Activated T-cell treated with anti-CD3 and anti-CD28 coated beads, Interleukin-2, amount 50 U/mL, for 72 hours (primary cell): Measurements from ENCODE around the gene PCDH17. TPM values are rescaled to one million over a fixed set of nuclear protein-coding genes. Genes with fewer than 3 reads are reported as not detected.
A peak's percentile ranks its signal among the peaks of the same experiment; 100 is the strongest.

Source experiments
- ATAC-seq, 2 donors: fragments of 150-1000 bp; cut with Tn5 transposase; replicated peaks in 1 of 2; 2 replicates each; pipeline ENCODE4 v1.10.0; 2021; ENCODE audit warnings: moderate library complexity in 2 of 2, mild to moderate bottlenecking in 1 of 2
- DNase-seq, 2 donors: peaks; one replicate each; pipeline ENCODE4 v3.0.0; 2021 to 2022; ENCODE audit warnings: mixed read lengths in 1 of 2
- H3K27ac Mint-ChIP-seq: one replicate; pipeline ENCODE4 v1.8.0; 2022; ENCODE audit warnings: mild to moderate bottlenecking, moderate library complexity, mixed read lengths
- H3K27me3 Mint-ChIP-seq: one replicate; pipeline ENCODE4 v1.8.0; 2022; ENCODE audit warnings: low read depth, mixed read lengths
- H3K36me3 Mint-ChIP-seq, 2 donors: one replicate each; pipeline ENCODE4 v1.8.0; 2022; ENCODE audit warnings: mixed read lengths in 2 of 2, mild to moderate bottlenecking in 1 of 2; ENCODE audit not compliant: insufficient read depth in 2 of 2
- H3K4me1 Mint-ChIP-seq: one replicate; pipeline ENCODE4 v1.8.0; 2022; ENCODE audit warnings: low read depth, mixed read lengths
- H3K4me3 Mint-ChIP-seq, 2 donors: one replicate each; pipeline ENCODE4 v1.8.0; 2022; ENCODE audit warnings: mild to moderate bottlenecking in 2 of 2, mixed read lengths in 2 of 2, moderate library complexity in 2 of 2
- H3K9me3 Mint-ChIP-seq, 2 donors: one replicate each; pipeline ENCODE4 v1.8.0; 2022; ENCODE audit warnings: mixed read lengths in 2 of 2
- total RNA-seq, 2 donors: library from RNA; stranded (reverse); gene quantifications; one replicate each; pipeline ENCODE4 v1.2.3, GENCODE V29; 2022

PCDH17 gene, protein sequence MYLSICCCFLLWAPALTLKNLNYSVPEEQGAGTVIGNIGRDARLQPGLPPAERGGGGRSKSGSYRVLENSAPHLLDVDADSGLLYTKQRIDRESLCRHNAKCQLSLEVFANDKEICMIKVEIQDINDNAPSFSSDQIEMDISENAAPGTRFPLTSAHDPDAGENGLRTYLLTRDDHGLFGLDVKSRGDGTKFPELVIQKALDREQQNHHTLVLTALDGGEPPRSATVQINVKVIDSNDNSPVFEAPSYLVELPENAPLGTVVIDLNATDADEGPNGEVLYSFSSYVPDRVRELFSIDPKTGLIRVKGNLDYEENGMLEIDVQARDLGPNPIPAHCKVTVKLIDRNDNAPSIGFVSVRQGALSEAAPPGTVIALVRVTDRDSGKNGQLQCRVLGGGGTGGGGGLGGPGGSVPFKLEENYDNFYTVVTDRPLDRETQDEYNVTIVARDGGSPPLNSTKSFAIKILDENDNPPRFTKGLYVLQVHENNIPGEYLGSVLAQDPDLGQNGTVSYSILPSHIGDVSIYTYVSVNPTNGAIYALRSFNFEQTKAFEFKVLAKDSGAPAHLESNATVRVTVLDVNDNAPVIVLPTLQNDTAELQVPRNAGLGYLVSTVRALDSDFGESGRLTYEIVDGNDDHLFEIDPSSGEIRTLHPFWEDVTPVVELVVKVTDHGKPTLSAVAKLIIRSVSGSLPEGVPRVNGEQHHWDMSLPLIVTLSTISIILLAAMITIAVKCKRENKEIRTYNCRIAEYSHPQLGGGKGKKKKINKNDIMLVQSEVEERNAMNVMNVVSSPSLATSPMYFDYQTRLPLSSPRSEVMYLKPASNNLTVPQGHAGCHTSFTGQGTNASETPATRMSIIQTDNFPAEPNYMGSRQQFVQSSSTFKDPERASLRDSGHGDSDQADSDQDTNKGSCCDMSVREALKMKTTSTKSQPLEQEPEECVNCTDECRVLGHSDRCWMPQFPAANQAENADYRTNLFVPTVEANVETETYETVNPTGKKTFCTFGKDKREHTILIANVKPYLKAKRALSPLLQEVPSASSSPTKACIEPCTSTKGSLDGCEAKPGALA (N-terminal part only)
- under 1 TPM in 1 of 2 donors, not detected in 1; 0.07 TPM for total RNA-seq

DNA sequence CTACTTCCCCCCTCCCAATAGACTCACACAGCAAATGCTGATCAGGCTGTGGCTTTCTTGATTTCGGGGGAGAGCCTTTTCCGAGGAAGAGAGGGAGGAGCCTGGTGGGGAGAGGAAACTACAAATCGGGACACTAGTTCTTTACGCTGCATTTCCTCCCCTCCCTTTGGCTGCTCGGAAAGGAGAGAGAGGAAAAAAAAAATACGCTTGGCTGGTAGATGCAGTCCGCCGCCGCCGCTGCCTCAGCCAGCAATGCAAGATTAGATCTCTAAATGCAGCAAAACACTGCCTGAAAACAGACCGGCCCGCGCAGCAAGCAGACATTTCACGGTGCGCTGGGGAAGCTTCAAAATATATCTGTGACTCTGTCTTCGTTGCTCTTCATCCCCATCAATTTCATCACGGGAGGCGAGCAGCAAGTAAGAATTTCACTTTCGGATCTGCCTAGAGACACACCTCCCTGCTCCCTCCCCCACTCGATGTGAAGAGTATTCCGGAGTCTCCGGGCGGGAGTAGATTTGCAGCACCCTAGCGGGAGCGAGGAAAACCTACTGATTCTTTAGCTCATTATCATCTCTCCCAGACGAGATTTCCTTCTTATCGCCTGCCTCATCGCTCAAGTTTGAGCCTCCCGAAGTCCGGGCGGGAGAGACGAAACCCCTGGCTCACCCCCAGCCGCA is at the start of gene PCDH17:
TSS of gene PCDH17 (plus strand) at position 149 of the 680 bp plus-strand sequence. CDS start 803 bp downstream, outside the sequence.
- ATAC-seq (no peak), DNase-seq (no peak)
- peak within 1 kb of the TSS; percentile 33 for H3K27ac Mint-ChIP-seq
- peaks cover 66% of the 10 kb centered on the region for H3K27me3 Mint-ChIP-seq
- peak within 1 kb of the TSS; percentile 83 to 91 for H3K4me3 Mint-ChIP-seq
- peaks cover 10 to 15% of the 10 kb centered on the region in 2 donors for H3K36me3 Mint-ChIP-seq
- peaks cover 32% of the 10 kb centered on the region for H3K4me1 Mint-ChIP-seq
- peaks cover 0 to 2% of the 10 kb centered on the region in 2 donors for H3K9me3 Mint-ChIP-seq

DNA sequence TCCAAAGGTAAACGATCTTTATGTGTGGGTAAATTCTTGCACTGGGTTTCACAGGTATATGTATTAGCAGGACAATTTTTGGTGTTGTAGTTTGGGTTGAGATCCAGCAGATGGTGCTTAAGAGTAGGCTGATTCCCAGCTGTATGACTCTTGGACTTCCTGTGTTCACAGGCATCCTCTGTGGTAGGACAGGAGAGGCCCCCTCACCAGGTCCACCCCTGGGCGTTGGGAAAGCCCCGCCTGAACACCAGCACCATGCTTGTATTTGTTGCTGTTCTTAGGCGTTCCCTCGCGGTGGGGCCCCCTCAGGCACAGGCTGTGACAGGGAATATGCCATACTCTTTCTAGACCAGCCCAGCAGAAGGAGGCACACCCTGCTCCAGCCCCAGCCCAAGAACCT is 49.5 kb upstream of the PCDH17 start:
- no peak overlapping the region for H3K4me3 Mint-ChIP-seq
- no peak overlapping the region for H3K27ac Mint-ChIP-seq
- no peak for DNase-seq
- peaks cover 0 to 1% of the 10 kb centered on the region in 2 donors for H3K36me3 Mint-ChIP-seq
- H3K9me3 Mint-ChIP-seq = peaks cover 14 to 17% of the 10 kb centered on the region in 2 donors
- no peaks in the 10 kb centered on the region for H3K27me3 Mint-ChIP-seq
- no peaks in the 10 kb centered on the region for H3K4me1 Mint-ChIP-seq
- ATAC-seq = no peak

DNA sequence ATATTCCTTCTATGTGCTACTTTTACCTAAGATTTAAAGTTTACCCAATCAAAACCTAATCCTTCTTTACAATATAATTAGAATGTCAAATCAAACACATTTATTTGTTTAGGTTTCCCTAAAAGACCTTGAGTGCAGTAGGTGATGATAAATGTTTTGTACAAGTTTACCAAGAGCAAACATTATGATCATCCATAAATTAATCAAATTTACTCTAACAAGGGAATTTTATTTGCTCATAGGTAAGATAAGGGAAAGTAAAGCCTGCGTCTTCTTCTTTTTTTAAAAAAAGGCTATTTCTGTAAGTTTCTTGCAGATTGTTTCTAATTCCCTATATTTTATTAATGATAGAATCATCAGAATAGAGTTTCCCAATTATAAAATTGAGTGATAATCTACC is 48.0 kb upstream of the PCDH17 start:
- Mint-ChIP-seq H3K27ac (no peak overlapping the region), H3K9me3 (peaks cover 10 to 13% of the 10 kb centered on the region in 2 donors), H3K36me3 (peaks cover 0 to 1% of the 10 kb centered on the region in 2 donors), H3K4me3 (no peak overlapping the region), H3K27me3 (no peaks in the 10 kb centered on the region), H3K4me1 (no peaks in the 10 kb centered on the region)
- DNase-seq = no peak
- no peak for ATAC-seq

DNA sequence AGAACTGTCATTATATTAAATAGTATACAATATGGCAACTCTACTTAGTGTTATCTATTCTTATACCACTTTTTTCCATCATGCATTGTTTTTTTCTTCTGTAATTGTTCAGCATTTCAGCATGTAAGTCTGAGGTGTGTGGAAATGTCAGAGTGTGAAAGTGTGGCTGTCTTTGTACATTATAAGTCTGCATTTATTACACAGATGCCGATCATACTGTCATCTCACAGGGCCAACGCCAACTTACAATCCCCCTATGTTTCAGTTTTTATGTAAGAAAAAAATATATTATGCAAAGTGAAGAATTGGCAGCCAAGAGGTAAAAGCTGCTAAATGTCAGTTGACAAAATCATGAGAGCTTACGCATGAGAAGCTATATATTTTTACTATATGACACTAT is 42.9 kb upstream of the PCDH17 start:
- ATAC-seq (no peak), DNase-seq (no peak)
- Mint-ChIP-seq H3K36me3 (peaks cover 0 to 2% of the 10 kb centered on the region in 2 donors), H3K4me1 (no peaks in the 10 kb centered on the region), H3K27ac (no peak overlapping the region), H3K9me3 (peaks cover 3 to 5% of the 10 kb centered on the region in 2 donors), H3K4me3 (no peak overlapping the region), H3K27me3 (no peaks in the 10 kb centered on the region)

DNA sequence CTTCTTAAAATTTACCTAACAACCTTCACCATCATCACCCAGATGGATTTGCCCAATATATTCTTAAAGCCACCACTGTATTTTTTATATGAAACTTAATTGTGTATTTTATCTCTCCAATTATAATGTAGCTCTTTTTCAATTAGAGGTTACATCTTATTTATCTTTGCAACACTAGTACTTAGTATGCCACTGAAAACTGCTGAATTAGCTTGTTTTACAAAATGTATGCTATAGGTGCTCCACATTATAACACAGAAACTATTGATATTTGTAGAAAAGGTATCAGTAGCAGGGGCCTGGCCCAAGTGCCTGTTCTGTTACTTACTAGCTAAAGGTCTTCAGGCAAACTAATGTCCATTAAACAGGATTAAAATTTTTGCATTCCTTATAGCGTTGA is 35.8 kb upstream of the PCDH17 start:
- ATAC-seq = no peak
- no peak overlapping the region for H3K4me3 Mint-ChIP-seq
- DNase-seq = no peak
- H3K4me1 Mint-ChIP-seq = no peaks in the 10 kb centered on the region
- H3K36me3 Mint-ChIP-seq = peaks cover 0 to 2% of the 10 kb centered on the region in 2 donors
- H3K27me3 Mint-ChIP-seq = no peaks in the 10 kb centered on the region
- H3K27ac Mint-ChIP-seq = no peak overlapping the region
- H3K9me3 Mint-ChIP-seq = peaks cover 0 to 10% of the 10 kb centered on the region in 2 donors

DNA sequence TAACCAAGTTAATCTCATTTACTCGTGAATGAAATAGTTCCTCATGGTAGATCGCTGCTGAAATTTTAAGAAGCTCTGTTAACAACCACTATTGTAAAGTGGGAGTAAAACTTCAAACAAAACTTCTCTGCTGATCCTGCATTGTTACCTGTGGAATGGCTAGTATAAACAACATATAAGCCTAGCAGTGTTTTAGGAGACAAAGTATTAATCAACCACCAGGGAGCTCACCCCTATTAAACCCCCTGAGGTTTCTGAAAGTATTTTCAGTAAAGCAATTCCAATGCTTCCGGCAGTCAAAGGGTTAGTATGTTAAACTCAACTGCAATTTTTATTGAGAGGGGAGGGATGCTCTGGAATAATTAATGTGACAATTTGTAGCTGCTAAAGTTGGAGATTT is 30.0 kb upstream of the PCDH17 start:
- peaks cover 1 to 8% of the 10 kb centered on the region in 2 donors for H3K9me3 Mint-ChIP-seq
- H3K27me3 Mint-ChIP-seq = no peaks in the 10 kb centered on the region
- no peak for DNase-seq
- no peak overlapping the region for H3K27ac Mint-ChIP-seq
- no peaks in the 10 kb centered on the region for H3K4me1 Mint-ChIP-seq
- ATAC-seq = no peak
- no peak overlapping the region for H3K4me3 Mint-ChIP-seq
- peaks cover 0 to 2% of the 10 kb centered on the region in 2 donors for H3K36me3 Mint-ChIP-seq

DNA sequence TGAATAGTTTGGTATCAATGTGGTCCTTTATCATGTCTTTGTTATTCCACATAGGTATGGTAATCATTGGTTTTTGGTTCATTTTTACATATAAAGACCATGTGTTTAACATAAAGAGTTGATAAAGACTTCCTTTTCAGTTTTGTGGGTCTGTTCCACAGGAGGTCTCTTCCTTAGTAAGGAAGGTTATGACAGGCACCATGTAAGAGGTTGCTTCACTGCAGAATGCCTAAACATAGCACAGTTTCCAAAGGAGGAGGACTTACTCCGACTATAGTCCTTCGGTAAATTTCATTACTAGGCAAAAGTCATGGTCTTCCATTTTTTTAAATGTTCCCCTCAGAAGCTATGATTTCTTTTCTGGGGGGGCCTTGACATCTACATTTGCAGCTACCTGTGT is 27.1 kb upstream of the PCDH17 start:
- Mint-ChIP-seq H3K27ac (no peak overlapping the region), H3K4me1 (no peaks in the 10 kb centered on the region), H3K36me3 (peaks cover 0 to 2% of the 10 kb centered on the region in 2 donors), H3K4me3 (no peak overlapping the region), H3K9me3 (peaks cover 1 to 2% of the 10 kb centered on the region in 2 donors), H3K27me3 (no peaks in the 10 kb centered on the region)
- DNase-seq (no peak), ATAC-seq (no peak)

DNA sequence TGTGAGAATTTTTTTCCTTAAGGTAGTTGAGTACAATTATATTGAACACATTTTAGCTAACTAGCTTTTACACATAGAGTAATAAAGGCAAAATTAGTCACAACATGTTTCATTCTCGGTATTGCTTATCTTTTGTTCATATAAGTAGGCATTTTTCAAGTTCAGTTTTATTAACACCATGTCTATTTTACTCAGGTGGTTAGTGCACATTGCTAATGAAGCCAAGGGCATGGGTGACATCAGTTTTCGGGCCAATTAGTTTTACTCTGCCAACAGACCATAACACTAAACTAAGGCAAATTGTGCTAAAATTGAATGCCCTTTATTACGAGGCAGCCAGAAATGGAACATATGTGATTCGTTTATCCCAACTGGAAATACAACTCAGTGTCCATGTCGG is 19.6 kb upstream of the PCDH17 start:
- no peak for ATAC-seq
- Mint-ChIP-seq H3K4me1 (no peaks in the 10 kb centered on the region), H3K9me3 (no peaks in the 10 kb centered on the region), H3K27me3 (no peaks in the 10 kb centered on the region), H3K4me3 (no peak overlapping the region), H3K36me3 (no peaks in the 10 kb centered on the region), H3K27ac (no peak overlapping the region)
- no peak for DNase-seq

DNA sequence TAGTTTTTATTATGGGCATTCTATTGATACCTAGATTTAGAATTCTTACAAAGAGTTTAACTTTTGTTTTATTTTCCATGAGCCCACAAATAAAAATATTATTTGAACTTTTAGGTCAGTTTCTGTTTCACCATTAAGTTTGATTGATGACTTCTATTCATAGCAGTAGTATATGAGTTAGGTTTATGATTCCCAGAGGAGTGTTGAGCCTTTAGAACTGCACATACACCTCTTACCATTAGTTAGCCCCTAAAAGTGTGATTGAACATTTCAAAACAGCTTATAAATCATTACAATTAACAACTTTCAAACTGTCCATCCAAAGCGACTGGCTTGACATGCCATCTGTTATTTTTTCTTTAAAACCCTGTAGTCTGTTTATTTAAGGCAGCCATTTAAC is 19.0 kb upstream of the PCDH17 start:
- no peaks in the 10 kb centered on the region for H3K27me3 Mint-ChIP-seq
- DNase-seq (no peak), ATAC-seq (no peak)
- H3K27ac Mint-ChIP-seq = no peak overlapping the region
- H3K36me3 Mint-ChIP-seq = no peaks in the 10 kb centered on the region
- H3K4me3 Mint-ChIP-seq = no peak overlapping the region
- H3K9me3 Mint-ChIP-seq = no peaks in the 10 kb centered on the region
- no peaks in the 10 kb centered on the region for H3K4me1 Mint-ChIP-seq

DNA sequence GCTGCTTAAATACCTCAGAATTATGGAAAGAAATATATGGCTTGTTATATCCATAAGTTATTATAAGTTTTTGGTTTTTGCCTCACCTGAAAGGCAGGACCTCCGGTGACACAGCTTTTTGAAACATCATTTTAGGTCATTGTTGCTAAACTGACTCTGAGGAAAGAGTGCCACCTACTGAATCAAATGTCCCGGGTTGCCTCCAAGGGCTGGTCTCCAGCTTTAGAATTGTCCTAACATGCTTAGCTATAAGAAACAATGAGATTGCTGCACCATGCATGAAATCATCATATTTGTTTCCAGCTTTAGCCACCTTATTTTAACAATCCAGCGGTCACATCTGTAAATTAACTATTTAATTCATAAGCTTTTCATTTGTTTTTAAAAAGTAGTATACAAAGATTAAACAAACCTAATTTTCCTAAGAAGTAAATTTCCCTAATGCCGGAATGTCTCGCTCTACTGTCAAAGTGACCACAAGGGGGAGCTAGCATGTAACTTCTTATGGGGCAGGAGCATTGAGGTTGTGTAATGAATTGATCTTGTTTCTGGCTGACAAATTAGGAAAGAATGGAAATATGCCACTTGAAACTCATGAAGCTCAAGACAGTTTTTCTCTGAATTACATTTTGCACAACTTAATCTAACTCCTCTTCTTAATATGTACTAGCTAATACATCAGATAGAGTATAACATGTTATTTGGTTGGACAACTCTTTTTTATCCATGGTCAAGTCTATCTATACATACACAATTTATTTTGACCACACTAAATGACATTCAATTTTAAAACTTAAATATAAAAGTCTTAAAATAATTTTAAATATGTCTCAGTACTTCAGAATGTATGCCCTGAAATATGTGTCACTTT is 6.7 kb upstream of the PCDH17 start:
- Mint-ChIP-seq H3K9me3 (no peaks in the 10 kb centered on the region), H3K36me3 (no peaks in the 10 kb centered on the region), H3K4me3 (no peak overlapping the region), H3K27me3 (peaks cover 19% of the 10 kb centered on the region), H3K27ac (no peak overlapping the region), H3K4me1 (peaks cover 8% of the 10 kb centered on the region)
- no peak for DNase-seq
- no peak for ATAC-seq

DNA sequence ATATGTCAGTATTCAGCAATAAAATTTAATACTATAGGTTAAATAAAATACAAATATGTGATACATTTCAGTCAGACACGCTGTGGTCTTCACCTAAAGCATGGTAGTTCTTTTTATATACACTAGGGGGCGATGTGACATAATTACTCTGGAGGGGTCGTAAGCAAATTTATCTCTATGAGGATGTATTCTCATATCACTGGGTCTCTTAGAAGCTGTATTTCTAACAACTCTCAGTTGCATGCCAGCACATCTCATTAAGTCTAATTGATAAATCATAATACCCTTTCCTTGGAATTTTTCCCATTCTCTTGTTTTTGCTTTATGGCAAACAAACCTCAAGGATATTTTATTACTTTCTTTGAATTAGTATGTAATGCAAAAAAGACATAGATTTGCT is 3.9 kb upstream of the PCDH17 start:
- Mint-ChIP-seq H3K4me3 (no peak overlapping the region), H3K9me3 (no peaks in the 10 kb centered on the region), H3K27ac (no peak overlapping the region), H3K36me3 (peaks cover 0 to 7% of the 10 kb centered on the region in 2 donors), H3K4me1 (peaks cover 32% of the 10 kb centered on the region), H3K27me3 (peaks cover 48% of the 10 kb centered on the region)
- no peak for DNase-seq
- no peak for ATAC-seq

DNA sequence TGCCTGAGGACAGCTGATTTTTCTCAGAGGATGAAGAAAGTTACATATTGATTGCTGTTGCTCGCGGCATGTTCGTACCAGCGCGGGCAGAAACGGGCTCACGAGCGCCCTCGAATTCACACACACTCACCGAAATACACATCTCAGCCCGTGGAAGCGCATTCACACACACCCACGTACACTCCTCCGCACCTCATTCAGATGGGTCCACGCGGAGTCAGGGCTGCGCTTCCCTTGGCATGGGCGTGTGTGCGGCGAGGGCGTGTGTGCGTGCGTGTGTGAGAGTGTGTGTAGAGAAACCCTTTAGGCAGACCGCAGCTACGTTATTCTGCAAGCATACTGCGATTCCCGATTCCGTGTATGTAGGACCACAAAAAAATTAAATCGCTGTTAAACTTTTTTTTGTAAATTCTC is 2.1 kb upstream of the PCDH17 start:
- peak overlapping the region; percentile 42 for H3K27ac Mint-ChIP-seq
- peak overlapping the region; percentile 83 to 91 for H3K4me3 Mint-ChIP-seq
- H3K27me3 Mint-ChIP-seq = peaks cover 61% of the 10 kb centered on the region
- ATAC-seq = no peak
- DNase-seq = no peak
- peaks cover 32% of the 10 kb centered on the region for H3K4me1 Mint-ChIP-seq
- peaks cover 10 to 13% of the 10 kb centered on the region in 2 donors for H3K36me3 Mint-ChIP-seq
- H3K9me3 Mint-ChIP-seq = no peaks in the 10 kb centered on the region
